ENCODE results near the gene ABHD12B.

DNA sequence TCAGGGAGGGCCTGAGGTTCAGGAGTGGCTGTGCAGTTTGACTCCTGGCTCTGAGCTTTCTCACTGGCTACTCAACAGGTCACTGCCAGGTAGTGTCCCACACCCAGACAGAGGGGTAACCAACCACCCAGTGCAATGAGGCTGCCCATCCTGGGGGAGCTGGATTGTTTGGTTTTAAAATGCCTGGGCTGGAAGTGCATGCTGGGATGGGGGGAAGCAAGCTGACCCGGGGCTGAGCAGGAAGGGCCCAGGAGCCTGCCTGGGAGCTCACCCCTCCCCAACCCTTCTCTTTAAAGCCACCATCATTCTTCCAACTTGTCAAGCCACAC lies 12.6 kb upstream of the ABHD12B start:
- TF ChIP-seq SIN3A (IDR thresholded peaks at IDR 0.05; ENCODE audit: borderline replicate concordance, low read depth, low read length) (no peak), EZH2phosphoT487 (IDR thresholded peaks at IDR 0.05; ENCODE audit: borderline replicate concordance, low read depth) (no peak), MXI1 (IDR thresholded peaks at IDR 0.05; ENCODE audit: low read depth, low read length) (no peak), REST (IDR thresholded peaks at IDR 0.05; ENCODE audit: low read depth, low read length) (no peak), CHD2 (IDR thresholded peaks at IDR 0.05; ENCODE audit: low read length, partially characterized antibody) (no peak), GABPA (IDR thresholded peaks at IDR 0.05; ENCODE audit: low read depth) (no peak), YY1 (IDR thresholded peaks at IDR 0.05; ENCODE audit: low read depth) (no peak), MAX (IDR thresholded peaks at IDR 0.05; ENCODE audit: low read depth) (no peak), TCF12 (IDR thresholded peaks at IDR 0.05) (no peak), GATA2 (CRISPR knock-in tag; IDR thresholded peaks at IDR 0.05) (no peak)
- TF ChIP-seq, protein P1, sequence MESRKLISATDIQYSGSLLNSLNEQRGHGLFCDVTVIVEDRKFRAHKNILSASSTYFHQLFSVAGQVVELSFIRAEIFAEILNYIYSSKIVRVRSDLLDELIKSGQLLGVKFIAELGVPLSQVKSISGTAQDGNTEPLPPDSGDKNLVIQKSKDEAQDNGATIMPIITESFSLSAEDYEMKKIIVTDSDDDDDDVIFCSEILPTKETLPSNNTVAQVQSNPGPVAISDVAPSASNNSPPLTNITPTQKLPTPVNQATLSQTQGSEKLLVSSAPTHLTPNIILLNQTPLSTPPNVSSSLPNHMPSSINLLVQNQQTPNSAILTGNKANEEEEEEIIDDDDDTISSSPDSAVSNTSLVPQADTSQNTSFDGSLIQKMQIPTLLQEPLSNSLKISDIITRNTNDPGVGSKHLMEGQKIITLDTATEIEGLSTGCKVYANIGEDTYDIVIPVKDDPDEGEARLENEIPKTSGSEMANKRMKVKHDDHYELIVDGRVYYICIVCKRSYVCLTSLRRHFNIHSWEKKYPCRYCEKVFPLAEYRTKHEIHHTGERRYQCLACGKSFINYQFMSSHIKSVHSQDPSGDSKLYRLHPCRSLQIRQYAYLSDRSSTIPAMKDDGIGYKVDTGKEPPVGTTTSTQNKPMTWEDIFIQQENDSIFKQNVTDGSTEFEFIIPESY (IDR thresholded peaks at IDR 0.05; ENCODE audit: borderline replicate concordance, low read depth): no peak
- TF ChIP-seq, protein P2, sequence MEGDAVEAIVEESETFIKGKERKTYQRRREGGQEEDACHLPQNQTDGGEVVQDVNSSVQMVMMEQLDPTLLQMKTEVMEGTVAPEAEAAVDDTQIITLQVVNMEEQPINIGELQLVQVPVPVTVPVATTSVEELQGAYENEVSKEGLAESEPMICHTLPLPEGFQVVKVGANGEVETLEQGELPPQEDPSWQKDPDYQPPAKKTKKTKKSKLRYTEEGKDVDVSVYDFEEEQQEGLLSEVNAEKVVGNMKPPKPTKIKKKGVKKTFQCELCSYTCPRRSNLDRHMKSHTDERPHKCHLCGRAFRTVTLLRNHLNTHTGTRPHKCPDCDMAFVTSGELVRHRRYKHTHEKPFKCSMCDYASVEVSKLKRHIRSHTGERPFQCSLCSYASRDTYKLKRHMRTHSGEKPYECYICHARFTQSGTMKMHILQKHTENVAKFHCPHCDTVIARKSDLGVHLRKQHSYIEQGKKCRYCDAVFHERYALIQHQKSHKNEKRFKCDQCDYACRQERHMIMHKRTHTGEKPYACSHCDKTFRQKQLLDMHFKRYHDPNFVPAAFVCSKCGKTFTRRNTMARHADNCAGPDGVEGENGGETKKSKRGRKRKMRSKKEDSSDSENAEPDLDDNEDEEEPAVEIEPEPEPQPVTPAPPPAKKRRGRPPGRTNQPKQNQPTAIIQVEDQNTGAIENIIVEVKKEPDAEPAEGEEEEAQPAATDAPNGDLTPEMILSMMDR (IDR thresholded peaks at IDR 0.05): no peak
- TF ChIP-seq, protein P3, sequence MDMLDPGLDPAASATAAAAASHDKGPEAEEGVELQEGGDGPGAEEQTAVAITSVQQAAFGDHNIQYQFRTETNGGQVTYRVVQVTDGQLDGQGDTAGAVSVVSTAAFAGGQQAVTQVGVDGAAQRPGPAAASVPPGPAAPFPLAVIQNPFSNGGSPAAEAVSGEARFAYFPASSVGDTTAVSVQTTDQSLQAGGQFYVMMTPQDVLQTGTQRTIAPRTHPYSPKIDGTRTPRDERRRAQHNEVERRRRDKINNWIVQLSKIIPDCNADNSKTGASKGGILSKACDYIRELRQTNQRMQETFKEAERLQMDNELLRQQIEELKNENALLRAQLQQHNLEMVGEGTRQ (IDR thresholded peaks at IDR 0.05; ENCODE audit: borderline replicate concordance, low read depth, low read length): no peak
